HL-60 (cell line): ENCODE results near the gene LINS1.

Experiments used
- DNase-seq, 2 experiments: peaks; one replicate each; pipeline ENCODE4 v3.0.0-alpha.2; 2010 to 2020; ENCODE audit warnings: low read depth in 1 of 2, low spot score in 1 of 2
- H3K27ac ChIP-seq: fragments of 250-450 bp; sonication (Bioruptor Pico); replicated peaks from 2 replicates; pipeline ENCODE4 v1.5.1; 2020; ENCODE audit warnings: mild to moderate bottlenecking, moderate library complexity
- H3K27me3 ChIP-seq: fragments of 250-450 bp; sonication (Bioruptor Pico); 2 replicates; pipeline ENCODE4 v1.5.1; 2021; ENCODE audit warnings: mild to moderate bottlenecking, moderate library complexity; ENCODE audit not compliant: insufficient read depth, poor library complexity, severe bottlenecking
- H3K4me3 ChIP-seq: replicated peaks from 2 replicates; pipeline ENCODE4 v1.5.1; 2011; ENCODE audit warnings: mild to moderate bottlenecking, control low read depth, low read length; ENCODE audit not compliant: insufficient read depth
- CTCF ChIP-seq: IDR thresholded peaks from one replicate; pipeline ENCODE4 v1.5.1; 2011; ENCODE audit warnings: low read length, control low read depth, inconsistent platforms; ENCODE audit not compliant: insufficient read depth
- GABPA ChIP-seq: IDR thresholded peaks from 2 replicates; pipeline ENCODE4 v1.6.1; 2012; ENCODE audit warnings: low read depth
- POLR2AphosphoS5 ChIP-seq: IDR thresholded peaks from 2 replicates; pipeline ENCODE4 v1.6.1; 2012; ENCODE audit warnings: low read depth
- SPI1 ChIP-seq: IDR thresholded peaks from 2 replicates; pipeline ENCODE4 v1.6.1; 2012; ENCODE audit warnings: low read depth, mild to moderate bottlenecking, borderline replicate concordance
- TF ChIP-seq, protein P1 (sequence below): IDR thresholded peaks from 2 replicates; pipeline ENCODE4 v1.6.1; 2012; ENCODE audit warnings: low read depth; ENCODE audit not compliant: insufficient replicate concordance

The LINS1 gene

GRCh38 chr15:100536733-100537132 lies 65.3 kb downstream of the LINS1 start:
- no peak overlapping the region for H3K4me3 ChIP-seq
- H3K27ac ChIP-seq: peak overlapping the region; percentile 75
- H3K27me3 ChIP-seq: no peaks in the 10 kb centered on the region
- no peak for TF ChIP-seq GABPA
- no peak for TF ChIP-seq CTCF
- TF ChIP-seq SPI1: no peak
- no peak for DNase-seq

- Histone ChIP-seq H3K27ac (no peak overlapping the region), H3K4me3 (no peak overlapping the region), H3K27me3 (no peaks in the 10 kb centered on the region)
- DNase-seq: no peak
- TF ChIP-seq, protein P1, sequence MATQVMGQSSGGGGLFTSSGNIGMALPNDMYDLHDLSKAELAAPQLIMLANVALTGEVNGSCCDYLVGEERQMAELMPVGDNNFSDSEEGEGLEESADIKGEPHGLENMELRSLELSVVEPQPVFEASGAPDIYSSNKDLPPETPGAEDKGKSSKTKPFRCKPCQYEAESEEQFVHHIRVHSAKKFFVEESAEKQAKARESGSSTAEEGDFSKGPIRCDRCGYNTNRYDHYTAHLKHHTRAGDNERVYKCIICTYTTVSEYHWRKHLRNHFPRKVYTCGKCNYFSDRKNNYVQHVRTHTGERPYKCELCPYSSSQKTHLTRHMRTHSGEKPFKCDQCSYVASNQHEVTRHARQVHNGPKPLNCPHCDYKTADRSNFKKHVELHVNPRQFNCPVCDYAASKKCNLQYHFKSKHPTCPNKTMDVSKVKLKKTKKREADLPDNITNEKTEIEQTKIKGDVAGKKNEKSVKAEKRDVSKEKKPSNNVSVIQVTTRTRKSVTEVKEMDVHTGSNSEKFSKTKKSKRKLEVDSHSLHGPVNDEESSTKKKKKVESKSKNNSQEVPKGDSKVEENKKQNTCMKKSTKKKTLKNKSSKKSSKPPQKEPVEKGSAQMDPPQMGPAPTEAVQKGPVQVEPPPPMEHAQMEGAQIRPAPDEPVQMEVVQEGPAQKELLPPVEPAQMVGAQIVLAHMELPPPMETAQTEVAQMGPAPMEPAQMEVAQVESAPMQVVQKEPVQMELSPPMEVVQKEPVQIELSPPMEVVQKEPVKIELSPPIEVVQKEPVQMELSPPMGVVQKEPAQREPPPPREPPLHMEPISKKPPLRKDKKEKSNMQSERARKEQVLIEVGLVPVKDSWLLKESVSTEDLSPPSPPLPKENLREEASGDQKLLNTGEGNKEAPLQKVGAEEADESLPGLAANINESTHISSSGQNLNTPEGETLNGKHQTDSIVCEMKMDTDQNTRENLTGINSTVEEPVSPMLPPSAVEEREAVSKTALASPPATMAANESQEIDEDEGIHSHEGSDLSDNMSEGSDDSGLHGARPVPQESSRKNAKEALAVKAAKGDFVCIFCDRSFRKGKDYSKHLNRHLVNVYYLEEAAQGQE: no peak
- TF ChIP-seq SPI1: no peak
- no peak for TF ChIP-seq CTCF
- TF ChIP-seq POLR2AphosphoS5: no peak
- no peak for TF ChIP-seq GABPA
These were observed 68.1 kb downstream of the LINS1 start for GRCh38 chr15:100533886-100534285.

DNA sequence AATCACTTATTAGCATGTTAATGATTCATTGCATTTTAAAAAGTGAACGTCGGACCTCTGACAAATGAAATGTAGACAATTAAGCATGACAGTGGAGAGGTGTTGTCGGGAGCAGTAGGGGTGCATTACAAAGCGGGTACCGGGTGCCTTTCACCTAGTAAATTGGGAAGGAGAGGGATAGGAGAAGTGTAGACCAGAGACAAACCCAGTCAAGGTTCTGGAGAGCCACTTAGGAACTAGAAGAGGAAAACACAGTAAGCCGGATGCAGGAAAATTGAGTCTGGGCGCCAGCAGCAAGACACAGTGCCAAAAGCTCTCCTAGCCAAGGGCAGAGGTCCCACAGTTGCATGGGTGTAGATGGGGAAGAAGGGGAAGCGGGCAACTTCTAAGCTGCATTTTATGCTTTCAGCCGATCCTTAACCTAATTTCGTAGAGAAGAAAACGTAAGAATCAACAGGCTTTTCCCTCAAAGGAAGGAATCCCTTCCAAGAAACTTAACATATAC lies 70.1 kb downstream of the LINS1 start:
- TF ChIP-seq CTCF: no peak
- no peak for TF ChIP-seq GABPA
- TF ChIP-seq SPI1: no peak
- no peak for TF ChIP-seq POLR2AphosphoS5
- TF ChIP-seq, protein P1: no peak
- H3K27ac ChIP-seq: no peak overlapping the region

GRCh38 chr15:100531204-100531603 lies 70.8 kb downstream of the LINS1 start:
- Histone ChIP-seq H3K4me3 (no peak overlapping the region), H3K27me3 (no peaks in the 10 kb centered on the region), H3K27ac (no peak overlapping the region)
- TF ChIP-seq CTCF: no peak
- TF ChIP-seq SPI1: peak; percentile 8; the same call in 1 of the 2 replicates
- TF ChIP-seq, protein P1: no peak
- TF ChIP-seq GABPA: no peak
- no peak for TF ChIP-seq POLR2AphosphoS5
- DNase-seq: peak; percentile 36 to 51

More for the DNA sequence above, 70.1 kb downstream of the LINS1 start:
- Histone ChIP-seq H3K4me3 (no peak overlapping the region), H3K27me3 (no peaks in the 10 kb centered on the region)
- no peak for DNase-seq
